Subcutaneous adipose tissue (tissue), 4 donors: ENCODE results near the gene UBASH3A. TPM values are rescaled to one million over a fixed set of nuclear protein-coding genes. Genes with fewer than 3 reads are reported as not detected.

Experiments
- CTCF ChIP-seq: fragments of 450-650 bp; IDR thresholded peaks from one replicate; pipeline ENCODE4 v1.5.1; 2016; ENCODE audit warnings: low read depth, mild to moderate bottlenecking, control low read depth, antibody characterized with exemption, moderate library complexity
- small RNA-seq: library from RNA; depleted of rRNA; stranded (forward); fragments of <200 nt; gene quantifications from one replicate; pipeline ENCODE3, GENCODE V24; 2016
- total RNA-seq, 4 donors: library from RNA; depleted of rRNA; stranded (reverse); fragments of >200 nt; gene quantifications; one replicate each; pipeline ENCODE4 v1.1.0, GENCODE V29; 2016

UBASH3A gene
- total RNA-seq, 4 donors from 2014 or later: 0.38 to 1.2 (median 0.66) TPM; not detected in 1

DNA sequence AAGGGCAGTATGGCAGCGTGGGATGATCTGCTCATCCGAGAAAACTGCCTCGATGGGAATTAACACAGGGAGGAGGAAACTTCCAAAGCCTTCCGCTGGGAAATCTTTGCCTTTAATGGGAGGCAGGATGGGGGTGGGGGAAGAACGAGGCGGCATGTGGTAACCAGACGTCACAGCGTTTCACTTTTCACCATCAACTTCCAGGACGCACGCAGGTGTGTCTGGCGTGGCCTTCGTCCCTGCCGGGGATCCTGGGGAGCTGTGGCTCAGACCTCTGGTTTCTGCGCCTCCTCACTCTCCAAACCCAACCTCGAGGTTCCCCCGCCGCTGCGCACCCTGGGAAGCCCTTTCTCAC lies 92.0 kb downstream of the UBASH3A start:
- no peak for TF ChIP-seq CTCF

DNA sequence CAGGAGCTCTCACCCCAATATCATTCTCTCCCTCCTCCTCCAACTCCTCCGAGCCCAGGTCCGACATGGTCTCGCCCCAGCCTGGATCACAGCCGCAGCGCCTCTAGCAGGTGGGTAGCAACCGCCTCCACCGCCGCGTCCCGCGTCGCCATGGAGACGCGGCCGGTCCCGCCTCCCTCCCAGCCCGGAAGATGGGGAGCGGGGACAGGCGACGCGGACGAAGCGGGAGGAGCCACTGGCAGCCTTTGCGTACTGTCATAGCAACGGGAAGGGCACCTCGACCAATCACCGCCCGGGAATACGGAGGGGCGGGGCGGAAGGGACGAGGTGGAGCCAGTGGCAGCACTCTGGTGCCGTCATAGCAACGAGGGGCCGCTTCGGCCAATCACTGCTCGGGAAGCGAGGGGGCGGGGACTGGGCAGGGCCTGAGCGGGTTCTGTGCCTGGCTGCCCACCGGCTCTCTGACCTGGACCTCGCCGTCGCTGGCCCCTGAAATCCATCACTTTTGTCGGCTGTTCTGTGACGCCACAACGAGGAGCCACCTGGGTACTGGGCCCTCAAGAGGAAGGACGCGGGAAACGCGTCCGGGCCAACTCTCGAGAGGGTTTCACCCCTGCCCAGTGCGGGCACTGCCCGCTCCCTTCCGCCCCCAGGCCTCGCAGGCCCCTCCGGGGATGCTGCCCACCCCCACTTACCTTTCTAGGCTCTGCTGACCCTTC lies 92.6 kb downstream of the UBASH3A start, which contains the start of gene RSPH1:
Gene RSPH1 (minus strand): TSS at position 105 of the 719 bp plus-strand sequence. CDS start 38 bp downstream, at position 67.
- no peak for TF ChIP-seq CTCF

GRCh38 chr21:42496839-42497202 lies 93.1 kb downstream of the UBASH3A start:
- TF ChIP-seq CTCF: no peak

Small RNAs within 50 kb of the gene (small RNA-seq; reads per million reads assigned to genes)
- gene RNU6-1149P: not detected

Other genes with a start within 250 kb of the UBASH3A start
- gene ABCG1, start 184.8 kb upstream of the UBASH3A start, total RNA-seq: 10 to 100 TPM in 3 of 4 donors, 1 to 10 TPM in 1; 8.6 to 34.7 (median 15.8) TPM
- gene TFF3, start 88.5 kb upstream of the UBASH3A start, total RNA-seq: 10 to 100 TPM in 1 of 4 donors, 1 to 10 TPM in 2, not detected in 1; 2.9 to 13.2 (median 4.6) TPM
- gene TFF2, start 52.9 kb upstream of the UBASH3A start, total RNA-seq: not detected
- gene TFF1, start 37.4 kb upstream of the UBASH3A start, total RNA-seq: not detected
- under 1 TPM in 1 of 4 donors, not detected in 3; 0.34 TPM for gene TMPRSS3, start 7.8 kb upstream of the UBASH3A start, total RNA-seq
- gene RSPH1, start 92.3 kb downstream of the UBASH3A start, total RNA-seq: under 1 TPM in 2 of 4 donors, not detected in 2; 0.34 to 0.38 TPM
- 1 to 10 TPM; 4.0 to 5.8 (median 5.1) TPM for gene SLC37A1, start 110.0 kb downstream of the UBASH3A start, total RNA-seq
- gene PDE9A, start 249.7 kb downstream of the UBASH3A start, total RNA-seq: 1 to 10 TPM; 2.4 to 9.0 (median 3.7) TPM